Suppressor macrophage (primary cell): Measurements from ENCODE around the gene CKLF.
"Not testable (repeated sequence)": the region's sequence is repeated elsewhere in the genome, so short reads cannot be mapped to it uniquely, and the experiment has no call there.

Experiments used
- DNase-seq, 4 experiments: peaks; one replicate each; pipeline ENCODE4 v3.0.0-alpha.2; 2020 to 2022
- total RNA-seq, 17 experiments: gene quantifications; one replicate each; lab custom pipeline; 2026; ENCODE audit warnings: mixed read lengths in 6 of 17, inconsistent platforms in 3 of 17; lab: John Stamatoyannopoulos, UW

The CKLF gene
- total RNA-seq: 0.59 to 3.6 (median 1.9) reads per million in 17 experiments

- DNase-seq: peak; percentile 95 to 98 (median 97)
These were observed at the start of gene CKLF for GRCh38 chr16:66552286-66553177. CKLF (plus strand) TSS chr16:66552576; CDS start chr16:66552716, 140 bp downstream.

- DNase-seq: no peak
These were observed 49.3 kb upstream of the CKLF start for GRCh38 chr16:66503030-66503429.

GRCh38 chr16:66503612-66504011 is 48.8 kb upstream of the CKLF start:
- DNase-seq: no peak

- no peak for DNase-seq
These were observed 44.6 kb upstream of the CKLF start for GRCh38 chr16:66507731-66508239.

GRCh38 chr16:66508248-66508913 is 44.0 kb upstream of the CKLF start:
- DNase-seq: no peak

- no peak for DNase-seq
These were observed 43.4 kb upstream of the CKLF start for GRCh38 chr16:66508914-66509496.

- DNase-seq: no peak
These were observed 42.8 kb upstream of the CKLF start for GRCh38 chr16:66509576-66509975.

- DNase-seq: no peak
These were observed 42.1 kb upstream of the CKLF start for GRCh38 chr16:66510298-66510697.

GRCh38 chr16:66510711-66511601 is 41.4 kb upstream of the CKLF start:
- peak in 1 of 4 experiments; percentile 36 for DNase-seq

- DNase-seq: peak in 3 of 4 experiments; percentile 19 to 52 (median 46)
These were observed 40.6 kb upstream of the CKLF start for GRCh38 chr16:66511602-66512271.

GRCh38 chr16:66512272-66513110 is 39.9 kb upstream of the CKLF start:
- peak; percentile 19 to 54 (median 52) for DNase-seq

GRCh38 chr16:66513111-66513723 is 39.2 kb upstream of the CKLF start:
- DNase-seq: peak in 3 of 4 experiments; percentile 15 to 40 (median 34)

GRCh38 chr16:66514391-66514790 is 38.0 kb upstream of the CKLF start:
- not testable (repeated sequence) for DNase-seq

- DNase-seq: not testable (repeated sequence)
These were observed 37.3 kb upstream of the CKLF start for GRCh38 chr16:66514980-66515595.

- peak; percentile 37 to 75 (median 68) for DNase-seq
These were observed 36.5 kb upstream of the CKLF start for GRCh38 chr16:66515596-66516508.

- no peak for DNase-seq
These were observed 35.9 kb upstream of the CKLF start for GRCh38 chr16:66516509-66516807.

- peak; percentile 96 to 99 (median 97) for DNase-seq
These were observed 35.4 kb upstream of the CKLF start for GRCh38 chr16:66516808-66517585.
